ENCODE data around the gene SLC45A2.

DNA sequence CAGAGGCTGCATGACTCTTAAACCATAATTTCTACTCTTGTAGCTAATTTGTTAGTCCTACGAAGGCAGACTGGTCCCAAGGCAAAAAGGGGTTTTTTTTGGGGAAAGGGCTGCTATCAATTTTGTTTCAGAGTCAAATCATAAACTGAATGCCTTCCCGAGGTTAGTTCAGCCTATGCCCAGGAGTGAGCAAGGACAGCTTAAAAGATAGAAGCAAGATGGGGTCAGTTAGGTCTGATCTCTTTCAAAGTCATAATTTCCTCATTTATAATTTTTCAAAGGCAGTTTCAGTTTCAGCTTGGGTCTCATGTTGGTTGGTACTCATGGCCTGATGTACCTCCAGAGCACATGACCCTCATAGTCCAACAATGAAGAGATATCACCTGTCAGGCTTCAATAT is 56.2 kb downstream of the SLC45A2 start:
- TF ChIP-seq, protein P1, sequence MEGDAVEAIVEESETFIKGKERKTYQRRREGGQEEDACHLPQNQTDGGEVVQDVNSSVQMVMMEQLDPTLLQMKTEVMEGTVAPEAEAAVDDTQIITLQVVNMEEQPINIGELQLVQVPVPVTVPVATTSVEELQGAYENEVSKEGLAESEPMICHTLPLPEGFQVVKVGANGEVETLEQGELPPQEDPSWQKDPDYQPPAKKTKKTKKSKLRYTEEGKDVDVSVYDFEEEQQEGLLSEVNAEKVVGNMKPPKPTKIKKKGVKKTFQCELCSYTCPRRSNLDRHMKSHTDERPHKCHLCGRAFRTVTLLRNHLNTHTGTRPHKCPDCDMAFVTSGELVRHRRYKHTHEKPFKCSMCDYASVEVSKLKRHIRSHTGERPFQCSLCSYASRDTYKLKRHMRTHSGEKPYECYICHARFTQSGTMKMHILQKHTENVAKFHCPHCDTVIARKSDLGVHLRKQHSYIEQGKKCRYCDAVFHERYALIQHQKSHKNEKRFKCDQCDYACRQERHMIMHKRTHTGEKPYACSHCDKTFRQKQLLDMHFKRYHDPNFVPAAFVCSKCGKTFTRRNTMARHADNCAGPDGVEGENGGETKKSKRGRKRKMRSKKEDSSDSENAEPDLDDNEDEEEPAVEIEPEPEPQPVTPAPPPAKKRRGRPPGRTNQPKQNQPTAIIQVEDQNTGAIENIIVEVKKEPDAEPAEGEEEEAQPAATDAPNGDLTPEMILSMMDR (IDR thresholded peaks at IDR 0.05): no peak
- TF ChIP-seq POLR2A (IDR thresholded peaks at IDR 0.05): no peak
